OCI-M1 (cell line): Measurements from ENCODE around the gene NR2F1.

Experiments used
- DNase-seq: peaks from one replicate; lab custom pipeline; 2025; lab: John Stamatoyannopoulos, UW

The NR2F1 gene

DNA sequence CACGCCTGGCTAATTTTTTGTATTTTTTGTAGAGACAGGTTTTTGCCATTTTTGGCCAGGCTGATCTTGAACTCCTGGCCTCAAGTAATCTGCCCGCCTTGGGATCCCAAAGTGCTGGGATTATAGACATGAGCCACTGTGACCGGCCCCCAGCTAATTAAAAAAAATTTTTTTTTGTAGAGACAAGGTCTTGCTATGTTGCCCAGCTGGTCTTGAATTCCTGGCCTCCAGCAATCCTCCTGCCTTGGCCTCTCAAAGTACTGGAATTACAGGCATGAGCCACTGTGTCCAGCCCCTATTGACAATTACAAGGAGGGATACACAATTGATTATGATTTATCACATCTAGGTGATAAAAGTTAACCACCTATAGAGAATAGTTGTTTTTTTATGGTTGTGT, 59.5 kb downstream of the NR2F1 start:
- no peak for DNase-seq
